ENCODE measurements around the gene FTSJ1.

DNA sequence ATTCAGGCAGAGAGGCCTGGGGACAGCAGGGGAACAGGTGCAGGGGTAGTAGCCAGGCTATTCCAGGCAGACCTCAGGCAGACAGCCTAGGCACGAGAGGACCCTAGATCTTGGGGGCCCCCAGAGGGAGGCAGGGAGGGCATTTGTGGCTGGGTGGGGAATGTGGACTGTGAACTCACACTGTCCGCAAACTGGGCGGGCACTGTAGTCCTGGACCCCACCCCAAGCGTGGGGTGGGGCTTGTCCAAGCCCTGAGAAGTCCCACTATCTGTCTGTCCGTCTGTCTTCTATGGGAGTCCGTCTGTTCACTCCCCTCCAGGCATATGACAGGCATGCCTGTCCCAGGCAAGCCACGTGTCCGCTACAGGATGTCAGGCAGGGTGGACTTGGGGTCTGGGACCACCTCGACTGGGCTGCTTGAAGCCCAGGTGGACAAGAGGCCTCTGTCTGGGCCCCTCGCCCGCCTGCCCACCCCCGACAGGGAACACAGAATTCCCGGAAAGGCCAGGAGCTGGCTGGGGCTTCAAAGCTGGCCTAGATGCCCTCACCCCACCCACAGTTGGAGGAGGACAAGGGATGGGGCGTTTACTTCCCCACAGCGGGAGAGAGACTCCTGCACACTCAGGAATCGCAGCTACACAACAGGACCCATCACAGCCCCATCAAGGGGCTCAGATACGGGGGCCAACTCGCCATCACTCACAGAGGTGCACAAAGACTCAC is 5.7 kb upstream of the FTSJ1 start, which contains the start of gene SLC38A5:
- TF ChIP-seq CHD1 (IDR thresholded peaks at IDR 0.05; ENCODE audit: low read depth, low read length) = no peak
- TF ChIP-seq POLR2A (IDR thresholded peaks at IDR 0.05; ENCODE audit: low read depth, low read length) = no peak
- TF ChIP-seq, protein P1, sequence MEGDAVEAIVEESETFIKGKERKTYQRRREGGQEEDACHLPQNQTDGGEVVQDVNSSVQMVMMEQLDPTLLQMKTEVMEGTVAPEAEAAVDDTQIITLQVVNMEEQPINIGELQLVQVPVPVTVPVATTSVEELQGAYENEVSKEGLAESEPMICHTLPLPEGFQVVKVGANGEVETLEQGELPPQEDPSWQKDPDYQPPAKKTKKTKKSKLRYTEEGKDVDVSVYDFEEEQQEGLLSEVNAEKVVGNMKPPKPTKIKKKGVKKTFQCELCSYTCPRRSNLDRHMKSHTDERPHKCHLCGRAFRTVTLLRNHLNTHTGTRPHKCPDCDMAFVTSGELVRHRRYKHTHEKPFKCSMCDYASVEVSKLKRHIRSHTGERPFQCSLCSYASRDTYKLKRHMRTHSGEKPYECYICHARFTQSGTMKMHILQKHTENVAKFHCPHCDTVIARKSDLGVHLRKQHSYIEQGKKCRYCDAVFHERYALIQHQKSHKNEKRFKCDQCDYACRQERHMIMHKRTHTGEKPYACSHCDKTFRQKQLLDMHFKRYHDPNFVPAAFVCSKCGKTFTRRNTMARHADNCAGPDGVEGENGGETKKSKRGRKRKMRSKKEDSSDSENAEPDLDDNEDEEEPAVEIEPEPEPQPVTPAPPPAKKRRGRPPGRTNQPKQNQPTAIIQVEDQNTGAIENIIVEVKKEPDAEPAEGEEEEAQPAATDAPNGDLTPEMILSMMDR (conservative IDR thresholded peaks at IDR 0.05; ENCODE audit: low read depth, low read length) = no peak
- TF ChIP-seq RFX5 (IDR thresholded peaks at IDR 0.05; ENCODE audit: low read depth, low read length) = no peak
- TF ChIP-seq, protein P2, sequence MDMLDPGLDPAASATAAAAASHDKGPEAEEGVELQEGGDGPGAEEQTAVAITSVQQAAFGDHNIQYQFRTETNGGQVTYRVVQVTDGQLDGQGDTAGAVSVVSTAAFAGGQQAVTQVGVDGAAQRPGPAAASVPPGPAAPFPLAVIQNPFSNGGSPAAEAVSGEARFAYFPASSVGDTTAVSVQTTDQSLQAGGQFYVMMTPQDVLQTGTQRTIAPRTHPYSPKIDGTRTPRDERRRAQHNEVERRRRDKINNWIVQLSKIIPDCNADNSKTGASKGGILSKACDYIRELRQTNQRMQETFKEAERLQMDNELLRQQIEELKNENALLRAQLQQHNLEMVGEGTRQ (IDR thresholded peaks at IDR 0.05; ENCODE audit: low read depth, low read length) = no peak
